NCI-H2196 (cell line): ENCODE data around the gene ATOSA.

Source experiments
- DNase-seq: peaks from one replicate; lab custom pipeline; 2025; ENCODE audit not compliant: unreplicated experiment; lab: John Stamatoyannopoulos, UW

Gene ATOSA

GRCh38 chr15:52689562-52689961, 10.4 kb upstream of the ATOSA start:
- DNase-seq, result no peak

- DNase-seq, result no peak
Observed at GRCh38 chr15:52683580-52683979, 4.4 kb upstream of the ATOSA start.

GRCh38 chr15:52682781-52683180, 3.6 kb upstream of the ATOSA start:
- no peak for DNase-seq

GRCh38 chr15:52682200-52682599, 3.0 kb upstream of the ATOSA start:
- DNase-seq, result no peak

- DNase-seq, result no peak
Observed at GRCh38 chr15:52681441-52681840, 2.3 kb upstream of the ATOSA start.

- no peak for DNase-seq
Observed at GRCh38 chr15:52680761-52681160, 1.6 kb upstream of the ATOSA start.

- DNase-seq, result no peak
Observed at GRCh38 chr15:52680041-52680391, 828 bp upstream of the ATOSA start.

GRCh38 chr15:52678468-52679231, 538 bp downstream of the ATOSA start:
- DNase-seq, result peak; percentile 38

GRCh38 chr15:52677593-52678467, 1.4 kb downstream of the ATOSA start:
- peak; percentile 20 for DNase-seq

- no peak for DNase-seq
Observed at GRCh38 chr15:52674831-52675230, 4.4 kb downstream of the ATOSA start.

GRCh38 chr15:52673734-52674133, 5.5 kb downstream of the ATOSA start:
- no peak for DNase-seq

GRCh38 chr15:52673312-52673711, 5.9 kb downstream of the ATOSA start:
- no peak for DNase-seq

- no peak for DNase-seq
Observed at GRCh38 chr15:52672661-52673060, 6.5 kb downstream of the ATOSA start.

GRCh38 chr15:52670087-52670486, 9.1 kb downstream of the ATOSA start:
- DNase-seq, result no peak

- DNase-seq, result no peak
Observed at GRCh38 chr15:52668133-52668532, 11.1 kb downstream of the ATOSA start.

- no peak for DNase-seq
Observed at GRCh38 chr15:52667597-52667996, 11.6 kb downstream of the ATOSA start.

- DNase-seq, result no peak
Observed at GRCh38 chr15:52663536-52664294, 15.5 kb downstream of the ATOSA start.

GRCh38 chr15:52661909-52662308, 17.3 kb downstream of the ATOSA start:
- DNase-seq, result no peak

- DNase-seq, result no peak
Observed at GRCh38 chr15:52660192-52660591, 19.0 kb downstream of the ATOSA start.

GRCh38 chr15:52658955-52659354, 20.2 kb downstream of the ATOSA start:
- no peak for DNase-seq

- DNase-seq, result no peak
Observed at GRCh38 chr15:52657338-52657737, 21.9 kb downstream of the ATOSA start.

- no peak for DNase-seq
Observed at GRCh38 chr15:52656412-52656811, 22.8 kb downstream of the ATOSA start.
